Heart left ventricle (tissue), 16 donors: ENCODE measurements around the gene CNKSR1. TPM values are rescaled to one million over a fixed set of nuclear protein-coding genes. Genes with fewer than 3 reads are reported as not detected.

Source experiments
- ATAC-seq, 4 donors: fragments of 200-7000 bp; cut with Tn5 transposase; one replicate each; pipeline ENCODE4 v1.9.1; 2020 to 2022; ENCODE audit warnings: moderate library complexity in 4 of 4, mild to moderate bottlenecking in 3 of 4, moderate number of reproducible peaks in 1 of 4
- DNase-seq, 5 donors: peaks; one replicate each; pipeline ENCODE4 v3.0.0-alpha.2; 2020
- H3K27ac ChIP-seq, 12 donors: fragments of 200-600 bp; sonication (generic) in 4 of 12; one replicate each; pipeline versions ENCODE4 v1.5.0 to v1.8.0; 2016 to 2022; ENCODE audit warnings: mild to moderate bottlenecking in 2 of 12
- H3K27me3 ChIP-seq, 9 donors: fragments of 200-600 bp; sonication (generic) in 2 of 9; one replicate each; pipeline versions ENCODE4 v1.5.1 to v1.8.0; 2016 to 2022; ENCODE audit warnings: mild to moderate bottlenecking in 3 of 9
- H3K36me3 ChIP-seq, 9 donors: fragments of 200-600 bp; sonication (generic) in 2 of 9; one replicate each; pipeline versions ENCODE4 v1.5.0 to v1.8.0; 2018 to 2022; ENCODE audit warnings: mild to moderate bottlenecking in 2 of 9
- H3K4me1 ChIP-seq, 12 donors: fragments of 200-600 bp; sonication (generic) in 4 of 12; one replicate each; pipeline versions ENCODE4 v1.5.0 to v1.8.0; 2016 to 2022; ENCODE audit warnings: mild to moderate bottlenecking in 3 of 12
- H3K4me3 ChIP-seq, 12 donors: fragments of 200-600 bp; sonication (generic) in 4 of 12; one replicate each; pipeline versions ENCODE4 v1.5.0 to v1.8.0; 2017 to 2022; ENCODE audit warnings: mild to moderate bottlenecking in 9 of 12, moderate library complexity in 4 of 12
- H3K9me3 ChIP-seq, 12 donors: fragments of 200-600 bp; sonication (generic) in 4 of 12; one replicate each; pipeline versions ENCODE4 v1.5.0 to v1.8.0; 2016 to 2022; ENCODE audit warnings: mild to moderate bottlenecking in 1 of 12
- CTCF ChIP-seq, 12 donors: fragments of 200-600 bp; sonication (generic) in 4 of 12; IDR thresholded peaks; one replicate each; pipeline versions ENCODE4 v1.5.0 to v1.8.0; 2018 to 2022; ENCODE audit warnings: antibody characterized with exemption in 12 of 12, mild to moderate bottlenecking in 5 of 12
- POLR2A ChIP-seq, 2 donors: fragments of 450-650 bp; IDR thresholded peaks; one replicate each; pipeline ENCODE4 v1.6.1; 2017; ENCODE audit warnings: antibody characterized with exemption in 2 of 2, mild to moderate bottlenecking in 2 of 2, moderate library complexity in 2 of 2
- WGBS, 4 donors: extraction: QIAGEN DNeasy Blood & Tissue Kit in 2 of 4; methylation state at CpG; one replicate each; pipeline versions ENCODE4 v1.1.5 to v1.1.7; 2013 to 2018; 5-methylcytosine and 5-hydroxymethylcytosine counted together
- intact Hi-C, 10 donors: fragments of 100-400 bp; cut with DNase I; formaldehyde crosslinking; loops; one replicate each; pipeline versions ENCODE4 v1.11.1 to v1.14.2; 2022
- polyA plus RNA-seq, 2 donors: library from polyadenylated mRNA; stranded (reverse); fragments of 200-250 nt; gene quantifications; one replicate each; pipeline ENCODE4 v1.2.3, GENCODE V29; 2013
- total RNA-seq, 9 donors: library from RNA; depleted of rRNA in 2 of 9; stranded (reverse); fragments of >200 nt in 2 of 9; fragmentation: NEBNext Ultra II Directional in 3 of 9; extraction: Animal tissue kit (Norgen Biotek cat#: 25700) in 3 of 9; gene quantifications; one replicate each; pipeline versions ENCODE4 v1.1.0 to v1.2.4, GENCODE V29; 2016 to 2023
- donor health status: ischemic (EF 13 %, LVEDD 7.1; RV severe dilation, severe dysfunction).
- donor health status: healthy with polysubstance abuse.
- donor health status: DM: no; HTN: yes; CAD: no.
- donor health status: DM: no; HTN: no; CAD: no.
- donor health status: ischemic (EF 25% LVEDD 6.9; RV normal size, moderate dysfunction).
- donor health status: ischemic (EF 25% LVEDD 5.7; RV mildly dilated, moderate dysfunction).
- donor health status: healthy.
- donor health status: DM: yes; HTN: yes; CAD: no.
- donor health status: ischemic (EF 35%, LVEDD 5.7; RV mildly dilated, moderate dysfunction).
- donor health status: nonischemic (EF 11% LVEDD 7.7; RV severe dilation, severe dysfunction).
- donor health status: DM: yes; HTN: yes; CAD: no.
- donor health status: PGD.
- donor health status: ischemic (EF 29% LVEDD 5.4; RV normal size, mild dysfunction).
- donor health status: nonischemic (EF 23%, LVEDD 6.1; RV moderate dilation, normal function).

The CNKSR1 gene
- total and polyA plus RNA-seq, 11 donors = 0.60 to 3.4 (median 1.4) TPM; not detected in 1

- Histone ChIP-seq H3K27me3 (no peaks in the 10 kb centered on the region), H3K27ac (peak within 1 kb of the TSS; percentile 34 to 89 (median 81)), H3K4me3 (peak within 1 kb of the TSS; percentile 66 to 94 (median 86)), H3K9me3 (no peaks in the 10 kb centered on the region), H3K36me3 (peaks cover 0 to 2% (median 0%) of the 10 kb centered on the region in 9 donors), H3K4me1 (peaks cover 5 to 26% (median 16%) of the 10 kb centered on the region in 12 donors)
- WGBS, 4 donors = 1 to 6% (median 2%) methylated on average over 20 to 76 of the region's 76 CpGs
- peak; percentile 93 to 97 (median 95) for DNase-seq
- ATAC-seq = peak; percentile 92 to 98 (median 96)
- TF ChIP-seq POLR2A (IDR thresholded peaks at IDR 0.05) (peak in 1 of 2 donors; percentile 59), CTCF (IDR thresholded peaks at IDR 0.05) (peak; percentile 81 to 98 (median 91))
- intact Hi-C loops = loop anchor here (2.0 to 10.0 kb wide), 12 partner anchors 57 to 273 kb away; partner anchors contain the start of genes CEP85 (in 4 of the 10), CD52 (in 1 of the 10) and STMN1 (in 1 of the 10)
These were observed 7.4 kb upstream of the CNKSR1 start, which contains the start of gene ZNF593 for GRCh38 chr1:26169669-26170471. ZNF593 (plus strand) TSS chr1:26169908; CDS start chr1:26169984, 76 bp downstream.

GRCh38 chr1:26170472-26170821 lies 6.8 kb upstream of the CNKSR1 start:
- peak overlapping the region; percentile 66 to 94 (median 86) for H3K4me3 ChIP-seq
- no peak for ATAC-seq
- peak overlapping the region in 9 of 12 donors; percentile 69 to 89 (median 82) for H3K27ac ChIP-seq
- no peak for TF ChIP-seq CTCF (IDR thresholded peaks at IDR 0.05)
- TF ChIP-seq POLR2A (IDR thresholded peaks at IDR 0.05) = no peak
- intact Hi-C loops = loop anchor here in 4 of 10 donors (2.0 to 5.0 kb wide), 3 partner anchors 57 to 152 kb away; partner anchors contain the start of gene CD52 (in 1 of the 4)
- H3K36me3 ChIP-seq = peaks cover 0 to 2% (median 0%) of the 10 kb centered on the region in 9 donors
- no peaks in the 10 kb centered on the region for H3K9me3 ChIP-seq
- DNase-seq = no peak
- peaks cover 5 to 26% (median 16%) of the 10 kb centered on the region in 12 donors for H3K4me1 ChIP-seq
- no peaks in the 10 kb centered on the region for H3K27me3 ChIP-seq
- WGBS, 4 donors = 73 to 81% (median 76%) methylated on average over 6 to 9 of the region's 9 CpGs

- intact Hi-C loops = loop anchor here in 4 of 10 donors (2.0 to 5.0 kb wide), 3 partner anchors 56 to 151 kb away; partner anchors contain the start of gene CD52 (in 1 of the 4)
- no peaks in the 10 kb centered on the region for H3K27me3 ChIP-seq
These were observed 5.9 kb upstream of the CNKSR1 start, which contains the start of gene ZNF593OS for GRCh38 chr1:26171084-26172072. ZNF593OS (minus strand) TSS chr1:26171832; CDS start chr1:26171661, 171 bp downstream.

More at GRCh38 chr1:26171084-26172072, 5.9 kb upstream of the CNKSR1 start, which contains the start of gene ZNF593OS:
- DNase-seq = no peak
- Histone ChIP-seq H3K9me3 (no peaks in the 10 kb centered on the region), H3K4me3 (peak within 1 kb of the TSS in 7 of 12 donors; percentile 73 to 94 (median 90)), H3K27ac (no peak within 1 kb of the TSS), H3K4me1 (peaks cover 5 to 26% (median 16%) of the 10 kb centered on the region in 12 donors), H3K36me3 (peaks cover 0 to 2% (median 0%) of the 10 kb centered on the region in 9 donors)
- ATAC-seq = no peak
- 90 to 93% (median 91%) methylated on average over 31 to 34 of the region's 34 CpGs for WGBS, 4 donors
- TF ChIP-seq POLR2A (IDR thresholded peaks at IDR 0.05) (no peak), CTCF (IDR thresholded peaks at IDR 0.05) (no peak)
